ENCODE measurements around the gene INO80B.

The INO80B gene

DNA sequence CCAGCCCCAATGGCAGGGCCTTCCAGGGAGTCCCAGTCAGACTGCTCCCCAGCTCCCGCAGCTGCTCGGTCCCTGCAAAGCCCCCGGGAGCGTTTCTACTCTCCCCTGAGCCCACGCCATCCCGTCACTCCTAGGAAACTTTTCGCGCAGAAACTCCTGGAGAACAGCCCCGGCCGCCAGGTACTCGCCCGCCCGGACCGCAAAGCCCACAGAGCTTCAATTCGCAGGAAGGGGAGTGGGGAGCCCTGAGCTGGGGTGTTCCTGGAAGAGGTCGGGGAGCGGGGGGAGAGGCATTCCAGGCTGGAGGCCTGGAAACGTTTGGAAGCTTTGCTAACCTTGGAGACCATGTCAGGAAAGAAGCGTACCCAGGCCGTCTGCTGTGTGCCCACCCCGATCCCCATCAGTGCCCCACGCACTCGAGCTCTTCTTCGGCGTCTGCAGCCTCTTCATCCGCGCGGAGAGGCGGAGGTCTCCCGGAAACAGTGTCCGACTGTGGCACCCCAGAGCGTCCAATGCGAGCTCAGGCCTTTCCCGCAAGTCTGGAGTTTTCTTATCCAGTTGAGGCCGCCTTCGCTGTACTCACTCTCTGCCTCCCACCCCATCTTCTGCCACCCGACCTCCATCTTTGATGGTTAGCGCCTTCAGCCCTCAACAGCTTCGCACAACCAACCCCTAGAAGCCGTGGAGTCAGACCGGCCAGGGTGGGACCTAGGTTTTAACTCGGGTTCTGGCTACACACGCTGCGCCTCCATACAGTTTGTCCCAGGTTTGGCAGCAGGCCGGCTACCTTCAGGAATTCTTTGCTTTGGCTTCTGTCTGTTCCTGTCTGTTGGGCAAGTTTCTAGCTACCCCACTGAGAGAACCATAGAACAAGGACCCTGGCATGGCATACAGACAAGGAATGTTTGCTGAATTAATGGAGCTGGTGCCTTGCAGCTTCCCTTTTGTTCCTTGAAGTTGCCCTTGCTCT lies 48.9 kb downstream of the INO80B start:
- no peak for DNase-seq

DNA sequence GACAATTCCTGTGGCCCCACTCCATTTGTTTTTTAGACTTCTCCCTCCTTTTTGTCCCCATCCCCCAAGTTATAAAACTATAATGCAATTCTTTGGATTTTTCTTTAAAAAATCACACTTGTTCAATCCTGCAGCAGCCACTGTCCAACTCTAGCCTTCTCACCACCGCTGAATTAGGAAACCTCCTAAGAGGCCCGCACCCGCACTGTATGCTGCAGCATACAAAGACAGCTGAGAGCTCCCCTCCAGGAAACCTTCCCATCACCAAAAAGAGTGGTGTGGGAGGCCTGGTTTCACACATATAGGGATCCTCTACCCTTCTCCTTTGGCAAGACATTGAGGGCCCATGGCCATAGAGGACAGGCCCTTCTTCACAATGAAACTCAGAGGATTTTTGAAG lies 49.7 kb downstream of the INO80B start:
- no peak for DNase-seq

DNA sequence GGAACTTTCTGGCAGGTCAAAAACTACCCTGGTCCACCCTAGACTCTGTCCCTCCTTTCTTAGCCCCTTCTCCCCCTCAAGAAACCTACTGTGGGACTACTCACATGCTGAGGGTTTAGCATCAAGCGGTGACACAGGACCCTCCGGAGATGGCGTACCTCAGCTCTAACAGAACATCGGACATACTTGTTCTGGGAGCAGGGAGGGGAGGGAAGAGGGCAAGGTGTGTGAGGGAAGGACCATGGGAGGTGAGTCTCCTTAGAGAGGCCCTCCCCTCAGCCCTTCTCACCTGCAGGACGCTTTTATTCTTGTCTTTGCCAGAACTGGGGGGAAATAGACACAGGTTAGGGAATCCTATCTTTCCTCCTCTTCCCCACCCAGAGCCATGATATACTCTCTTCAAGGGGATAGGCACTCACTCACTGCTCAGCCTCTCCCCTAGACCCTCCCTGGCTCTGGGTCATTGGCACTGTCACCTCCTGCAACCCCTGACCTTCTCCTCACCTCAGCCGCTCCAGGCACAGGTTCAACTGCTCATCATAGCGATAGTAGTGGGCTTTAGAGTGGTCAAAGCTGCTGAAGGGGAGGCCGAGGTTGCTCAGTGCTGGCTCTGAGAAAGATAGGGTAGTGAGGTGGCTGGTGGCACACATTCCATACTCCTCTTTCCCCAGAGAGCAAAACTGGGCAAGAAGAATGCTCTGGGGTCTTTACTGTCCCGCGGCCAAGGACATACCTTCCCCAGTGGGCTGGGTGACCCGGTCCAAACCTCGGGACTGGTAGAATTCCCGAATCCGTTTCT lies 50.8 kb downstream of the INO80B start:
- no peak for DNase-seq

DNA sequence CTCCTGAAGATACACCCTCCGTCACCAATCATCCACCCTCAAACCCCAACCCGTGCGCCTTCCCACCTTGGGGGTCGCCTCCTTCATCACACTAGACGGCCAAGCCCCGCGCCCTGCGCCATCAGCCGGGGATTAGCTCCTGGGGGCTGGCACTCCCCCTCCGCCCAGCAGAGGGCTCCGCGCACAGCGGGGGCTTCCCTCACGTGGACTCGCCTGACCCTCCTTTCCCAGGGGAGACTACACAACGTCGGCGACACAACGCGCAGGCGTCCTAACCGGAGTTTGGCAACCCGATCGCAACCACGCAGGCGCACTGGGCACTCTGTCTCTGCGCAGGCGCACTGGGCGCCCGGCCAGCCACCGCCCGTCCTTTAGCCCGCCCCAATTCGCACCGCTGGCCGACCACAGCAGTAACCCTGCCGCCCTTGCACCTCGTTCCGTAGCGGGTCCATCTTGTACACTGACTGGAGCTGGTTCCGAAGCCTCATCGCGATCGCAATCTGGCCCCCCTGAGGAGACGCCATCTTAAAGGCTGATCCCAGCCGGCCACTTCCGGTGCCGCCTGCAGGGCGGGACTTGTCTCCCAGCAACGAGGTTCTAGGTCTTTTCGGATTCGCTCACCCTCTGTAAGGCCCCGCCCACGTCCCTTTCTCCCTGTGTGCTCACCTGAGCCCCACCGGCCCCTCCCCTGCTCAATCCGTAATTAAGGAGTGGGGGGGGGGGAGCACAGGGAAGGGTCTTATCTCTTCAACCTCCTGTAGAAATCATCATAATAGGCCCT lies 52.4 kb downstream of the INO80B start, which contains the start of gene PCGF1:
PCGF1 (minus strand) TSS at position 551 of the 781 bp plus-strand sequence; CDS start at position 524, 27 bp downstream.
- DNase-seq, result peak; percentile 99
